Heart left ventricle (tissue), 16 donors: ENCODE results near the gene SMLR1. TPM values are rescaled to one million over a fixed set of nuclear protein-coding genes. Genes with fewer than 3 reads are reported as not detected.
A peak's percentile ranks its signal among the peaks of the same experiment; 100 is the strongest.

Experiments used
- ATAC-seq, 4 donors: fragments of 200-7000 bp; cut with Tn5 transposase; one replicate each; pipeline ENCODE4 v1.9.1; 2020 to 2022; ENCODE audit warnings: moderate library complexity in 4 of 4, mild to moderate bottlenecking in 3 of 4, moderate number of reproducible peaks in 1 of 4
- DNase-seq, 5 donors: peaks; one replicate each; pipeline ENCODE4 v3.0.0-alpha.2; 2020
- H3K27ac ChIP-seq, 12 donors: fragments of 200-600 bp; sonication (generic) in 4 of 12; one replicate each; pipeline versions ENCODE4 v1.5.0 to v1.8.0; 2016 to 2022; ENCODE audit warnings: mild to moderate bottlenecking in 2 of 12
- H3K27me3 ChIP-seq, 9 donors: fragments of 200-600 bp; sonication (generic) in 2 of 9; one replicate each; pipeline versions ENCODE4 v1.5.1 to v1.8.0; 2016 to 2022; ENCODE audit warnings: mild to moderate bottlenecking in 3 of 9
- H3K36me3 ChIP-seq, 9 donors: fragments of 200-600 bp; sonication (generic) in 2 of 9; one replicate each; pipeline versions ENCODE4 v1.5.0 to v1.8.0; 2018 to 2022; ENCODE audit warnings: mild to moderate bottlenecking in 2 of 9
- H3K4me1 ChIP-seq, 12 donors: fragments of 200-600 bp; sonication (generic) in 4 of 12; one replicate each; pipeline versions ENCODE4 v1.5.0 to v1.8.0; 2016 to 2022; ENCODE audit warnings: mild to moderate bottlenecking in 3 of 12
- H3K4me3 ChIP-seq, 12 donors: fragments of 200-600 bp; sonication (generic) in 4 of 12; one replicate each; pipeline versions ENCODE4 v1.5.0 to v1.8.0; 2017 to 2022; ENCODE audit warnings: mild to moderate bottlenecking in 9 of 12, moderate library complexity in 4 of 12
- H3K9me3 ChIP-seq, 12 donors: fragments of 200-600 bp; sonication (generic) in 4 of 12; one replicate each; pipeline versions ENCODE4 v1.5.0 to v1.8.0; 2016 to 2022; ENCODE audit warnings: mild to moderate bottlenecking in 1 of 12
- CTCF ChIP-seq, 12 donors: fragments of 200-600 bp; sonication (generic) in 4 of 12; IDR thresholded peaks; one replicate each; pipeline versions ENCODE4 v1.5.0 to v1.8.0; 2018 to 2022; ENCODE audit warnings: antibody characterized with exemption in 12 of 12, mild to moderate bottlenecking in 5 of 12
- POLR2A ChIP-seq, 2 donors: fragments of 450-650 bp; IDR thresholded peaks; one replicate each; pipeline ENCODE4 v1.6.1; 2017; ENCODE audit warnings: antibody characterized with exemption in 2 of 2, mild to moderate bottlenecking in 2 of 2, moderate library complexity in 2 of 2
- WGBS, 4 donors: extraction: QIAGEN DNeasy Blood & Tissue Kit in 2 of 4; methylation state at CpG; one replicate each; pipeline versions ENCODE4 v1.1.5 to v1.1.7; 2013 to 2018; 5-methylcytosine and 5-hydroxymethylcytosine counted together
- intact Hi-C, 10 donors: fragments of 100-400 bp; cut with DNase I; formaldehyde crosslinking; loops; one replicate each; pipeline versions ENCODE4 v1.11.1 to v1.14.2; 2022
- polyA plus RNA-seq, 2 donors: library from polyadenylated mRNA; stranded (reverse); fragments of 200-250 nt; gene quantifications; one replicate each; pipeline ENCODE4 v1.2.3, GENCODE V29; 2013
- total RNA-seq, 9 donors: library from RNA; depleted of rRNA in 2 of 9; stranded (reverse); fragments of >200 nt in 2 of 9; fragmentation: NEBNext Ultra II Directional in 3 of 9; extraction: Animal tissue kit (Norgen Biotek cat#: 25700) in 3 of 9; gene quantifications; one replicate each; pipeline versions ENCODE4 v1.1.0 to v1.2.4, GENCODE V29; 2016 to 2023
- donor health status: ischemic (EF 13 %, LVEDD 7.1; RV severe dilation, severe dysfunction).
- donor health status: healthy with polysubstance abuse.
- donor health status: DM: no; HTN: yes; CAD: no.
- donor health status: DM: no; HTN: no; CAD: no.
- donor health status: ischemic (EF 25% LVEDD 6.9; RV normal size, moderate dysfunction).
- donor health status: ischemic (EF 25% LVEDD 5.7; RV mildly dilated, moderate dysfunction).
- donor health status: healthy.
- donor health status: DM: yes; HTN: yes; CAD: no.
- donor health status: ischemic (EF 35%, LVEDD 5.7; RV mildly dilated, moderate dysfunction).
- donor health status: nonischemic (EF 11% LVEDD 7.7; RV severe dilation, severe dysfunction).
- donor health status: DM: yes; HTN: yes; CAD: no.
- donor health status: PGD.
- donor health status: ischemic (EF 29% LVEDD 5.4; RV normal size, mild dysfunction).
- donor health status: nonischemic (EF 23%, LVEDD 6.1; RV moderate dilation, normal function).

The SMLR1 gene
- total and polyA plus RNA-seq, 11 donors = not detected

GRCh38 chr6:130869681-130870080 is 42.5 kb downstream of the SMLR1 start:
- Histone ChIP-seq H3K4me3 (no peak overlapping the region), H3K27ac (no peak overlapping the region), H3K9me3 (no peaks in the 10 kb centered on the region), H3K27me3 (no peaks in the 10 kb centered on the region), H3K36me3 (peaks cover 0 to 66% (median 31%) of the 10 kb centered on the region in 9 donors), H3K4me1 (peaks cover 0 to 9% (median 0%) of the 10 kb centered on the region in 12 donors)
- DNase-seq (no peak), ATAC-seq (no peak)
- intact Hi-C loops = loop anchor here in 7 of 10 donors (5.0 to 10.0 kb wide), 3 partner anchors 545 to 1275 kb away; no protein-coding TSS in a partner anchor
- TF ChIP-seq CTCF (IDR thresholded peaks at IDR 0.05) = no peak
- TF ChIP-seq POLR2A (IDR thresholded peaks at IDR 0.05) = no peak
- WGBS, 4 donors = 85 to 91% (median 86%) methylated on average over 10 of the region's 10 CpGs

GRCh38 chr6:130870179-130870880 is 43.1 kb downstream of the SMLR1 start:
- no peak for ATAC-seq
- 88 to 95% (median 93%) methylated on average over 9 of the region's 9 CpGs for WGBS, 4 donors
- Histone ChIP-seq H3K27ac (no peak overlapping the region), H3K4me3 (no peak overlapping the region), H3K27me3 (no peaks in the 10 kb centered on the region), H3K4me1 (peaks cover 0 to 9% (median 0%) of the 10 kb centered on the region in 12 donors), H3K9me3 (no peaks in the 10 kb centered on the region), H3K36me3 (peaks cover 0 to 66% (median 24%) of the 10 kb centered on the region in 9 donors)
- TF ChIP-seq CTCF (IDR thresholded peaks at IDR 0.05) = no peak
- no peak for TF ChIP-seq POLR2A (IDR thresholded peaks at IDR 0.05)
- DNase-seq = no peak
- intact Hi-C loops = loop anchor here in 7 of 10 donors (5.0 to 10.0 kb wide), 3 partner anchors 546 to 1276 kb away; no protein-coding TSS in a partner anchor

GRCh38 chr6:130872250-130873095 is 45.3 kb downstream of the SMLR1 start:
- ATAC-seq = peak in 1 of 4 donors; percentile 54
- Histone ChIP-seq H3K9me3 (no peaks in the 10 kb centered on the region), H3K27ac (no peak overlapping the region), H3K36me3 (peaks cover 0 to 61% (median 22%) of the 10 kb centered on the region in 9 donors), H3K4me1 (peaks cover 0 to 9% (median 0%) of the 10 kb centered on the region in 12 donors), H3K27me3 (no peaks in the 10 kb centered on the region), H3K4me3 (no peak overlapping the region)
- intact Hi-C loops = loop anchor here in 9 of 10 donors (1.0 to 10.0 kb wide), 5 partner anchors 548 to 1278 kb away; no protein-coding TSS in a partner anchor
- peak; percentile 44 to 75 (median 60) for DNase-seq
- peak; percentile 73 to 96 (median 84) for TF ChIP-seq CTCF (IDR thresholded peaks at IDR 0.05)
- no peak for TF ChIP-seq POLR2A (IDR thresholded peaks at IDR 0.05)
- 69 to 73% (median 72%) methylated on average over 8 of the region's 8 CpGs for WGBS, 4 donors

- Histone ChIP-seq H3K4me1 (peaks cover 0 to 9% (median 0%) of the 10 kb centered on the region in 12 donors), H3K9me3 (no peaks in the 10 kb centered on the region), H3K27ac (no peak overlapping the region), H3K36me3 (peaks cover 0 to 50% (median 22%) of the 10 kb centered on the region in 9 donors), H3K27me3 (no peaks in the 10 kb centered on the region), H3K4me3 (no peak overlapping the region)
- no peak for DNase-seq
- no peak for TF ChIP-seq CTCF (IDR thresholded peaks at IDR 0.05)
- TF ChIP-seq POLR2A (IDR thresholded peaks at IDR 0.05) = no peak
- no peak for ATAC-seq
- WGBS, 4 donors = 93 to 96% (median 93%) methylated on average over 5 of the region's 5 CpGs
- intact Hi-C loops = loop anchor here in 8 of 10 donors (2.0 to 10.0 kb wide), 4 partner anchors 549 to 1279 kb away; no protein-coding TSS in a partner anchor
These were observed 46.5 kb downstream of the SMLR1 start for GRCh38 chr6:130873746-130874145.
